Right lobe of liver (tissue), 4 donors: ENCODE data around the gene EEF1AKMT1.

Experiments
- CTCF ChIP-seq, 4 donors: fragments of 200-600 bp in 3 of 4; fragments of 450-650 bp in 1 of 4; IDR thresholded peaks; one replicate each; pipeline versions ENCODE4 v1.5.1 to v1.8.0; 2016 to 2022; ENCODE audit warnings: antibody characterized with exemption in 4 of 4, mild to moderate bottlenecking in 2 of 4
- POLR2A ChIP-seq: fragments of 450-650 bp; IDR thresholded peaks from one replicate; pipeline ENCODE4 v1.6.1; 2017; ENCODE audit warnings: antibody characterized with exemption, mild to moderate bottlenecking
- donor health status: DM: no; HTN: no; CAD: no.
- donor health status: DM: no; HTN: no; CAD: no.
- donor health status: DM: no; HTN: yes; CAD: no.

GRCh38 chr13:20709369-20709768 is 64.4 kb downstream of the EEF1AKMT1 start:
- no peak for TF ChIP-seq POLR2A
- no peak for TF ChIP-seq CTCF (IDR thresholded peaks at IDR 0.05)
